ENCODE results near the gene UBN1. TPM values are rescaled to one million over a fixed set of nuclear protein-coding genes. Genes with fewer than 3 reads are reported as not detected.

The UBN1 gene
- total and polyA plus RNA-seq, 2 of the 13 experiments (the other 11 are each of a cell fraction or from before 2014, with no cell fraction given): 10.6 to 23.5 TPM

DNA sequence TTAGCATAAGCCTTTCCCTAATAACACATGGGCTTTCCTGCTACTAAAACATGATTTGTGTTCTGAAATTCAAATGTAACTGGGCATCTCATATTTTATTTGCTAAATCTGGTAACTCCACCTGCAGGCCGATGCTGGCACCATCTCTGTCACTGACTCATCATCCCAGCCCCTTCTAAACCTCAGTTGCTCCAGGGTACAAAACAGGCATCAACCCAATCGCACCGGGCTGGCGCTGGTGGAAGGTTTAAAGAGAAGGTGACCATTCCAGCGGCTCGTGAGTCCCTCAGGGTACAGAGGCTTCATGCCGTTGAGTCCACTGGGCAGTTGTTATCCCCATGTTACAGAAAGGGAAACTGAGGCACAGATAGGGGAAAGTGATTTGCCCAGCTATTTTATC lies 62.5 kb downstream of the UBN1 start:
- POLR2A ChIA-PET: no interaction called here
- no peak overlapping the region for H3K4me2 ChIP-seq (ENCODE audit: low read depth, low read length)
- H3K9me3 ChIP-seq (ENCODE audit: low read length): no peaks in the 10 kb centered on the region
- ATAC-seq (no peak), DNase-seq (ENCODE audit: low spot score) (no peak), FAIRE-seq (no peak)
- WGBS (ENCODE audit: low lambda C conversion rate): 93% methylated on average over 7 of the region's 7 CpGs
- H3K36me3 ChIP-seq (replicated peaks in 1 of 2; ENCODE audit: control insufficient read depth in 1 of 2, insufficient read depth in 2 of 2, low read length in 2 of 2): no peaks in the 10 kb centered on the region
- H4K20me1 ChIP-seq (ENCODE audit: insufficient read depth, low read length): no peaks in the 10 kb centered on the region
- no TSS peak for BruUV-seq (replicated peaks)
- H3K9ac ChIP-seq (ENCODE audit: insufficient read depth, low read depth, low read length): no peak overlapping the region
- in situ Hi-C loops (cut with HindIII; ENCODE audit: extremely low pct_ligation_motif_present, low pct_unique_long_range_greater_than_20kb) (no loop called here), intact Hi-C loops (cut with micrococcal nuclease; ENCODE audit: unreplicated experiment) (loop anchor here (5.0 kb wide), 1 partner anchor 37 kb away; no protein-coding TSS in a partner anchor)
- H2AFZ ChIP-seq (ENCODE audit: low read length): no peak overlapping the region
- H3K27me3 ChIP-seq (ENCODE audit: control insufficient read depth in 1 of 2, insufficient read depth in 2 of 2, low read length in 2 of 2): no peaks in the 10 kb centered on the region
- H3K79me2 ChIP-seq (ENCODE audit: insufficient read depth, low read length): no peaks in the 10 kb centered on the region
- H3K27ac ChIP-seq (ENCODE audit: extremely low read length, insufficient read depth, low read length): no peak overlapping the region
- no peak overlapping the region for H3K4me3 ChIP-seq (replicated peaks in 1 of 3; ENCODE audit: insufficient read depth in 1 of 3, low read depth in 2 of 3, low read length in 3 of 3)
- H3K4me1 ChIP-seq (ENCODE audit: insufficient read depth, low read length): peaks cover 54% of the 10 kb centered on the region
- TF ChIP-seq EP300 (IDR thresholded peaks at IDR 0.05; ENCODE audit: low read depth in 2 of 2, low read length in 2 of 2) (no peak), EP300 (CRISPR knock-in tag; IDR thresholded peaks at IDR 0.05; ENCODE audit: borderline replicate concordance) (no peak), ZNF703 (CRISPR knock-in tag; IDR thresholded peaks at IDR 0.05; ENCODE audit: borderline replicate concordance) (no peak), HOXD1 (CRISPR knock-in tag; IDR thresholded peaks at IDR 0.05) (no peak), TAF1 (CRISPR knock-in tag; IDR thresholded peaks at IDR 0.05) (no peak), MIER2 (CRISPR knock-in tag; IDR thresholded peaks at IDR 0.05) (no peak)
- TF ChIP-seq, protein P1, sequence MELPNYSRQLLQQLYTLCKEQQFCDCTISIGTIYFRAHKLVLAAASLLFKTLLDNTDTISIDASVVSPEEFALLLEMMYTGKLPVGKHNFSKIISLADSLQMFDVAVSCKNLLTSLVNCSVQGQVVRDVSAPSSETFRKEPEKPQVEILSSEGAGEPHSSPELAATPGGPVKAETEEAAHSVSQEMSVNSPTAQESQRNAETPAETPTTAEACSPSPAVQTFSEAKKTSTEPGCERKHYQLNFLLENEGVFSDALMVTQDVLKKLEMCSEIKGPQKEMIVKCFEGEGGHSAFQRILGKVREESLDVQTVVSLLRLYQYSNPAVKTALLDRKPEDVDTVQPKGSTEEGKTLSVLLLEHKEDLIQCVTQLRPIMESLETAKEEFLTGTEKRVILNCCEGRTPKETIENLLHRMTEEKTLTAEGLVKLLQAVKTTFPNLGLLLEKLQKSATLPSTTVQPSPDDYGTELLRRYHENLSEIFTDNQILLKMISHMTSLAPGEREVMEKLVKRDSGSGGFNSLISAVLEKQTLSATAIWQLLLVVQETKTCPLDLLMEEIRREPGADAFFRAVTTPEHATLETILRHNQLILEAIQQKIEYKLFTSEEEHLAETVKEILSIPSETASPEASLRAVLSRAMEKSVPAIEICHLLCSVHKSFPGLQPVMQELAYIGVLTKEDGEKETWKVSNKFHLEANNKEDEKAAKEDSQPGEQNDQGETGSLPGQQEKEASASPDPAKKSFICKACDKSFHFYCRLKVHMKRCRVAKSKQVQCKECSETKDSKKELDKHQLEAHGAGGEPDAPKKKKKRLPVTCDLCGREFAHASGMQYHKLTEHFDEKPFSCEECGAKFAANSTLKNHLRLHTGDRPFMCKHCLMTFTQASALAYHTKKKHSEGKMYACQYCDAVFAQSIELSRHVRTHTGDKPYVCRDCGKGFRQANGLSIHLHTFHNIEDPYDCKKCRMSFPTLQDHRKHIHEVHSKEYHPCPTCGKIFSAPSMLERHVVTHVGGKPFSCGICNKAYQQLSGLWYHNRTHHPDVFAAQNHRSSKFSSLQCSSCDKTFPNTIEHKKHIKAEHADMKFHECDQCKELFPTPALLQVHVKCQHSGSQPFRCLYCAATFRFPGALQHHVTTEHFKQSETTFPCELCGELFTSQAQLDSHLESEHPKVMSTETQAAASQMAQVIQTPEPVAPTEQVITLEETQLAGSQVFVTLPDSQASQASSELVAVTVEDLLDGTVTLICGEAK (IDR thresholded peaks at IDR 0.05): no peak
- TF ChIP-seq, protein P1 (CRISPR knock-in tag; IDR thresholded peaks at IDR 0.05): no peak
- TF ChIP-seq, protein P2, sequence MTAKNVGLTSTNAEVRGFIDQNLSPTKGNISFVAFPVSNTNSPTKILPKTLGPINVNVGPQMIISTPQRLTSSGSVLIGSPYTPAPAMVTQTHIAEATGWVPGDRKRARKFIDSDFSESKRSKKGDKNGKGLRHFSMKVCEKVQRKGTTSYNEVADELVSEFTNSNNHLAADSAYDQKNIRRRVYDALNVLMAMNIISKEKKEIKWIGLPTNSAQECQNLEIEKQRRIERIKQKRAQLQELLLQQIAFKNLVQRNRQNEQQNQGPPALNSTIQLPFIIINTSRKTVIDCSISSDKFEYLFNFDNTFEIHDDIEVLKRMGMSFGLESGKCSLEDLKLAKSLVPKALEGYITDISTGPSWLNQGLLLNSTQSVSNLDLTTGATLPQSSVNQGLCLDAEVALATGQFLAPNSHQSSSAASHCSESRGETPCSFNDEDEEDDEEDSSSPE (CRISPR knock-in tag; IDR thresholded peaks at IDR 0.05): no peak
- CTCF ChIA-PET (ENCODE audit: low intra/inter-chr PET ratio, low total read pairs): no interaction called here

Data from HepG2 (cell line).